HG03025 (cell line): ENCODE results near the gene THNSL1.
A peak's percentile ranks its signal among the peaks of the same experiment; 100 is the strongest.
"Not testable (repeated sequence)": the region's sequence is repeated elsewhere in the genome, so short reads cannot be mapped to it uniquely, and the experiment has no call there.

Source experiments
- ATAC-seq: cut with Tn5 transposase; IDR thresholded peaks from one replicate; pipeline ENCODE4 v1.9.1; 2021; ENCODE audit warnings: mild to moderate bottlenecking, moderate library complexity; ENCODE audit not compliant: unreplicated experiment, low FRiP score

Gene THNSL1

GRCh38 chr10:24995072-24995471 is 21.3 kb upstream of the THNSL1 start:
- no peak for ATAC-seq

GRCh38 chr10:24998044-24998443 is 18.4 kb upstream of the THNSL1 start:
- no peak for ATAC-seq

GRCh38 chr10:25011591-25011990 is 4.8 kb upstream of the THNSL1 start:
- not testable (repeated sequence) for ATAC-seq

GRCh38 chr10:25014579-25014978 is 1.8 kb upstream of the THNSL1 start:
- no peak for ATAC-seq

GRCh38 chr10:25015828-25016375 is 510 bp upstream of the THNSL1 start, which contains the start of gene ENKUR:
TSS of gene ENKUR (minus strand) at chr10:25016158. CDS start at chr10:25015936, 222 bp downstream.
- ATAC-seq: peak; percentile 76

DNA sequence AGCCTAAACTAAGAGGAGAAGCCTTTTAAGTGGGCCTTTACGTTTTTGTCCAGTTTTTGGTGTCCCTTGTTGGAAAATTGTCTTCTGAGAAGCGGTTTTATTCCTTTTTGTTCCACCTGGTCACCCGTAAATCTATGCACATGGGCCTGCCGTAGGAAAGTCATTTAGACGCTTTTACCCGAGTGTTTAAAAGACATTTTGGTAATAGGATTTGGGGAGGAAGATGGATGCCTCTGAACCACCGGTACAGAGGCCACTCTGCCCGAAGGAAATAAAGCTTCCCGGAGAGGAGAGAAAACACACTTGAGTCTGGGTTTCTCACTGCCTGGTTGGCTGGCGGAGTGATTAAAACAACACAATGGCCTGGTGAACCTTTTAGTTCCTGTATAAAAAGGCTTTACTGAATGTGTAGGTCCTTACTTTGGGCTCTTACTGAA is 760 bp downstream of the THNSL1 start:
- ATAC-seq: peak; percentile 1

- ATAC-seq: no peak
These were observed 1.2 kb downstream of the THNSL1 start for GRCh38 chr10:25017661-25018060.

- ATAC-seq: no peak
These were observed 2.3 kb downstream of the THNSL1 start for GRCh38 chr10:25018703-25019102.

- no peak for ATAC-seq
These were observed 6.9 kb downstream of the THNSL1 start for GRCh38 chr10:25023278-25023677.

DNA sequence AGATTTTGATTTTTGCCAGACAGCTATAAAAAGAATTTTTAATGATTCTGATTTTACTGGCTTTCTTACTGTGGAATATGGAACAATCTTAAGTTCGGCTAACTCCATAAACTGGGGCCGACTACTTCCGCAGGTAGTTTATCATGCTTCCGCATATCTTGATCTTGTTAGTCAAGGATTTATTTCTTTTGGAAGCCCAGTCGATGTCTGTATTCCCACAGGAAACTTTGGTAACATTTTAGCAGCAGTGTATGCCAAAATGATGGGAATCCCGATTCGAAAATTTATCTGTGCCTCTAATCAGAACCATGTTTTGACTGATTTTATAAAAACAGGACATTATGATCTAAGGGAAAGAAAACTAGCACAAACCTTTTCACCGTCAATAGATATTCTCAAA is 8.1 kb downstream of the THNSL1 start:
- no peak for ATAC-seq

GRCh38 chr10:25026463-25026862 is 10.1 kb downstream of the THNSL1 start:
- ATAC-seq: no peak

DNA sequence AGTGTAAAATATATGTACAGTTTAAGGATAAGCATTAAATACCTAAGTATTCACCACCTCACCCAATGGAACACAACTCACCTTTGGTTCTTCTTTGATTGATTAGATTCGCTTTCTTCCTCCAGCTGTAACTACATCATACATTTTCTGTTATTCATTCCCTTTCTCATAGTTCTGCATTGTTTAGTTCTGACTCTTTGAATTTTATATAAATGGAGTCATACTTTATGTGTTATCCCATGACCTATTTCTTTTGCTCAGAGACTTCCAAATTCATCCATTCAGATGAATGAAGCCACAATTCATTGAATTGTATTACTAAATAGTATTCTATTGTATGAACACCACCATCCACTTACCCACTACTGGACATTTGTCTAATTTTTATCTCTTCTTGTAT is 12.3 kb downstream of the THNSL1 start:
- no peak for ATAC-seq

DNA sequence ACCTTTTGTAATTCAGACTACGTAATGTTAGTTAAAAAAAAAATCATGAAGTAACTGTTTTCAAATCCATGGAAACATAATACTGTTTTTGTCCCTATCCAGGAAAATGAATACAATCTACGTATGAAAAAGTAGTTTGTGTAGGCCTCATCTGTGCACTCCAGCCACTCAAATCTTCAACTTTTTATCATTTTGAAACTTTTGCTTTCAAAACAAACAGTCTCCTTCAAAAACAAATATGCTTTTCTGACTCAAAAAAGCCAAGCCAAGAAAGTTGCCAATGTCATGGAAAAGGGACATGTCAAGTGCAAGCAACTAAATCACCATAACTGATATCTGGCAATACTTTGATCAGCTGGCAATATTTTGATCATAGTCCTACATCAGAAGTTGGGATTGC is 13.1 kb downstream of the THNSL1 start:
- ATAC-seq: no peak

GRCh38 chr10:25036381-25036780 is 20.0 kb downstream of the THNSL1 start:
- no peak for ATAC-seq

DNA sequence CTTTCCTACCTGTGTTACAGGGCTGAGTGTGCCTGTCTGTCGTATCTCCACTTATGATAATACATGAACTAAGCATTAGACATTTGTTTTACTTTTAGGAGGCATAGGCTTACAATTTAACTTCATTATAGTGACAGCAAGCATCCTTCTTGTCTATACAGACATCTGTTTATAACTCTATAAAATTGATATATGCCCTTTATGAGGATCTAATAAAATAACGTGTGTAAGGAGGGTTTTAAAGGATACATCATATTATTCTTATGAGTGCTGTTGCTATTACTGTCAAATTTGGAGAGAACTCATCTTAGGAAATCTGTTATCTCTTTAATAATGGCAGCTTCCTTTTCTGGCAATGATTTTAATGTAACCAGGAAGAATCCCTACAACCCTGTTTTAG is 21.9 kb downstream of the THNSL1 start:
- ATAC-seq: no peak

DNA sequence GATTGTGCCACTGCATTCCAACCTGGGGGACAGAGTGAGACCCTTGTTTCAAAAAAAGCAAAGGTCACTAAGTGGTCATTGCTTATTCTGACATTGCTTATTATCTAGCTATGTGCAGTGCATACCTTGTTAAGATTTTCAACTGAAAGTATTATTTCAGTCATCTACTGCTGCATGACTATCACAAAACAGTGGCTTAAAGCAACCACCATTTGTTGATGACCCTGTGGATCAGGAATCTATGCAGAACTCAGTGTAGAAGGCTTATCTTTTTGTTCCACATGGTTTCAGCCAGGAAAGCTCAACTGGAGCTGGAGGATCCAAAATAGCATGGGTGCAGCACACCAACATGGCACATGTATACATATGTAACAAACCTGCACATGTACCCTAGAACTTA is 23.1 kb downstream of the THNSL1 start:
- no peak for ATAC-seq

GRCh38 chr10:25046641-25047040 is 30.2 kb downstream of the THNSL1 start:
- ATAC-seq: no peak

DNA sequence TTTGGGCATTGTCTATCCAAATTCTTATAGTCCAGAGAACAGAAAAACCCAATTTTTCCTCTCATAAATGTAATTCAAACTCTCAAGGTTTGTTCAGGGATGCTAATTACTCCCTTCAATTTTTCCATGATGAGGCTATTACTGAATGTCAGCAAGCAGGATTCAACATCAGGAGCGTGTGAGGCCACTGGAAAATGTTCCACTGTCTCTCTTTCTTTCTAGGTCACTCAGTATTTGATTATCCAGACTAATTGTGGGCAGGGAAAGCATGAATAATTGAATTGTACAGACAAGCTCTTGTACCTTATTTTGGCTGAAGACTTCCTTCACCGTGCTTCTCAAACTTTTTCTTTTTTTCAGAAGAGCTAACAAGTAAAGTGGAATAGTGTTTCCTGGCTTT is 30.7 kb downstream of the THNSL1 start:
- no peak for ATAC-seq

DNA sequence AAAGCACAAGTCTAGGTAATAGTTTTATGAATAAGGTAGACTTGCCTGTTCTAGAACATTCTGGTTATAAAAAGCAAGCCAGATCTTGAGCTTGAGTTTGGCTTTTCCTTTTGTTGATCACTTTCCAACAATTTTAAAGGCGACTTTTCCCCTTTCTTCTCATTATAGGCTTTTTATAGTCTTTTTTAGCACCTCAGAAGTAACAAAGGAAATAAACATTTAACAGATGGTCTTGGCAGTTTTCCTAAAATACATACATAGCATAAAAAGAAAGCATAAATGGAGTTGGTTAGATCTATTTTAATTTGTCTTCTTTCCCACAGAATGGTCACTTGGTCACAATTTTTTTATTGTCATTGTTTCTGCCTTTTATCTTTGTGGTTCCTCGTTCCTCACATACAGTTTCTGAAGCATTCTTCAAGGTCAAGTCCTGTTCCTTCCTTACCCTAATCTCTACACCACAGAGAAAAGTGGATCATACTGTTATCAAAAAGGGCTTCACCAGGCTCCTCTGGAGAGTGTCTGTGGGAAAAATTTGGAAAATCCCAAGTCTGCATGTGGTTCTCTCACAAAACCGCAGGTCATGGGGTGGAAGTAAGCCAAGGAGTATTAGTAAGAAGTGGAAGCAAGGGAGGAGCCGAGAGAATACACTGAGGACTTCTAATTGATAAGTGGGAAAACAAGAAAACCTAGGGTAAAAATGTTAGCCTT is 31.3 kb downstream of the THNSL1 start:
- ATAC-seq: no peak

DNA sequence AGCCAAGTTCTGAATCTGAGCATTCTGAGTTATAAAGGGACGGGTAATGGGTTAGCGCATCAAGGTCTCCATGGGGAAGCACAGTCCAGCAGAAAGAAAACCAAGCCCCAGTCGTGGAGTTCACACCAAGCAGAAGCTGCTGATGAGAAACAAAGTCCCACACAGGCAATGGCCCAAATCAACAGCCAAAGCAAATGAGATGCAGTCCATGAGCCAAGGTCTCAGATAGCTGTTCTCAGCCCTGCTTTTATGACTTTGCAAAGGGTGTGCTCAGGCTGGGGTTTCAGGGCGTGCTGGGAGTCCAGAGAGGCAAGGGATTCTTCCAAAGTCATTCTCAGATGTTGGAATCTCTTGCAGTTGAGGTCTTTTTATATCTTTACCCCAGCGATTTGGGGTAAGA is 32.0 kb downstream of the THNSL1 start:
- ATAC-seq: no peak

DNA sequence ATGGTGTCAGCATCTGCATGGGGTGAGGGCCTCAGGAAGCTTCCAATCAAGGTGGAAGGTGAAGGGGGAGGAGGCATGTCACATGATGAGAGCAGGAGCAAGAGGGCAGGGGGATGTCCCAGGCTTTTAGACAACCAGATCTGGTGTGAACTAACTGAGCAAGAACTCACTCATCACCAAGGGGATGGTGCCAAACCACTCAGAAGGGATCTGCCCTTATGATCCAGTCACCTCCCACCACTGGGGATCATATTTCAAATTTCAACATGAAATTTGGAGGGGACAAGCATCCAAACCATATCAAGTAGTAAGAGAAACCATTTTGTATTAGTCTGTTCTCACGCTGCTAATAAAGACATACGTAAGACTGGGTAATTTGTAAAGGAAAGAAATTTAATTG is 33.6 kb downstream of the THNSL1 start:
- ATAC-seq: no peak

GRCh38 chr10:25050402-25050801 is 34.0 kb downstream of the THNSL1 start:
- no peak for ATAC-seq
